22Rv1 (cell line): ENCODE results near the gene CNTF.
A peak's percentile ranks its signal among the peaks of the same experiment; 100 is the strongest.

Experiments used
- CTCF ChIP-seq: fragments of 450-650 bp; IDR thresholded peaks from 2 replicates; pipeline ENCODE4 v1.5.1; 2017; ENCODE audit warnings: mild to moderate bottlenecking
- ZFX ChIP-seq: fragments of 450-650 bp; IDR thresholded peaks from 2 replicates; pipeline ENCODE4 v1.6.1; 2017; ENCODE audit warnings: antibody characterized with exemption, borderline replicate concordance

- TF ChIP-seq CTCF (peak; percentile 65), ZFX (no peak)
Measured at GRCh38 chr11:58576887-58577471, 45.5 kb upstream of the CNTF start.
